CD14-positive monocyte (primary cell): Measurements from ENCODE around the gene CRIM1. TPM values are rescaled to one million over a fixed set of nuclear protein-coding genes. Genes with fewer than 3 reads are reported as not detected.

Experiments used
- DNase-seq, 3 donors: peaks; one replicate each; pipeline ENCODE4 v3.0.0-alpha.2; 2011 to 2022
- H2AFZ ChIP-seq: 2 replicates; pipeline ENCODE4 v1.6.0; 2012; ENCODE audit warnings: mild to moderate bottlenecking, low read depth, low read length, inconsistent platforms; ENCODE audit not compliant: insufficient read depth, poor library complexity, severe bottlenecking
- H3K27ac ChIP-seq, 2 donors: 1 replicate in 1 of 2; 2 replicates in 1 of 2; pipeline ENCODE4 v1.5.1; 2012 to 2013; ENCODE audit warnings: low read length in 2 of 2, control low read depth in 1 of 2, inconsistent platforms in 1 of 2, low read depth in 1 of 2, mild to moderate bottlenecking in 1 of 2
- H3K27me3 ChIP-seq, 2 donors: one replicate each; pipeline versions ENCODE4 v1.6.0 to v1.6.1; 2011 to 2013; ENCODE audit warnings: low read length in 2 of 2; ENCODE audit not compliant: control insufficient read depth in 2 of 2, insufficient read depth in 2 of 2
- H3K36me3 ChIP-seq, 2 donors: replicated peaks in 1 of 2; 1 replicate in 1 of 2; 2 replicates in 1 of 2; pipeline versions ENCODE4 v1.5.1 to v1.6.1; 2012 to 2013; ENCODE audit warnings: low read length in 2 of 2, control low read depth in 1 of 2, inconsistent platforms in 1 of 2, mild to moderate bottlenecking in 1 of 2; ENCODE audit not compliant: insufficient read depth in 2 of 2, control insufficient read depth in 1 of 2
- H3K4me1 ChIP-seq, 2 donors: 1 replicate in 1 of 2; 2 replicates in 1 of 2; pipeline versions ENCODE4 v1.5.1 to v1.6.1; 2012 to 2013; ENCODE audit warnings: low read length in 2 of 2, control low read depth in 1 of 2, inconsistent platforms in 1 of 2, mild to moderate bottlenecking in 1 of 2, moderate library complexity in 1 of 2; ENCODE audit not compliant: insufficient read depth in 2 of 2, control insufficient read depth in 1 of 2
- H3K4me2 ChIP-seq: replicated peaks from 2 replicates; pipeline ENCODE3; 2012; ENCODE audit warnings: low read length, moderate library complexity, mild to moderate bottlenecking; ENCODE audit not compliant: poor library complexity, severe bottlenecking; ENCODE audit errors: extremely low read depth
- H3K4me3 ChIP-seq, 3 experiments: fragments of 200-600 bp in 1 of 3; sonication (generic) in 1 of 3; replicated peaks in 1 of 3; 1 replicate in 2 of 3; 2 replicates in 1 of 3; pipeline ENCODE4 v1.5.1; 2011 to 2013; ENCODE audit warnings: low read length in 3 of 3, mild to moderate bottlenecking in 3 of 3, control low read depth in 2 of 3, low read depth in 2 of 3, inconsistent platforms in 1 of 3, moderate library complexity in 1 of 3
- H3K79me2 ChIP-seq: 2 replicates; pipeline ENCODE4 v1.6.0; 2012; ENCODE audit warnings: mild to moderate bottlenecking, control low read depth, inconsistent platforms, low read length, moderate library complexity; ENCODE audit not compliant: insufficient read depth
- H3K9ac ChIP-seq: 2 replicates; pipeline ENCODE4 v1.6.0; 2017; ENCODE audit warnings: low read length, mild to moderate bottlenecking; ENCODE audit not compliant: insufficient read depth, poor library complexity, severe bottlenecking
- H3K9me3 ChIP-seq, 2 donors: replicated peaks in 1 of 2; 1 replicate in 1 of 2; 2 replicates in 1 of 2; pipeline versions ENCODE4 v1.5.1 to v1.6.1; 2012 to 2013; ENCODE audit warnings: low read length in 2 of 2, control low read depth in 1 of 2; ENCODE audit not compliant: control insufficient read depth in 1 of 2, insufficient read depth in 1 of 2
- H4K20me1 ChIP-seq: 2 replicates; pipeline ENCODE4 v1.6.0; 2012; ENCODE audit warnings: mild to moderate bottlenecking, low read length, control low read depth, moderate library complexity; ENCODE audit not compliant: insufficient read depth
- H3K27ac Mint-ChIP-seq, 7 donors: one replicate each; pipeline ENCODE4 v1.8.0; 2020; ENCODE audit warnings: mild to moderate bottlenecking in 7 of 7, mixed read lengths in 7 of 7, moderate library complexity in 6 of 7, inconsistent platforms in 2 of 7
- H3K27me3 Mint-ChIP-seq, 3 donors: one replicate each; pipeline ENCODE4 v1.8.0; 2021 to 2022; ENCODE audit warnings: low read depth in 3 of 3, mild to moderate bottlenecking in 3 of 3, mixed read lengths in 3 of 3, moderate library complexity in 3 of 3, inconsistent platforms in 1 of 3
- H3K36me3 Mint-ChIP-seq, 2 donors: one replicate each; pipeline ENCODE4 v1.8.0; 2020; ENCODE audit warnings: mixed read lengths in 2 of 2, inconsistent platforms in 1 of 2, mild to moderate bottlenecking in 1 of 2
- H3K4me1 Mint-ChIP-seq: one replicate; pipeline ENCODE4 v1.8.0; 2020; ENCODE audit warnings: mild to moderate bottlenecking, mixed read lengths
- H3K4me3 Mint-ChIP-seq, 2 donors: one replicate each; pipeline ENCODE4 v1.8.0; 2020; ENCODE audit warnings: mild to moderate bottlenecking in 2 of 2, mixed read lengths in 2 of 2, moderate library complexity in 1 of 2
- H3K9me3 Mint-ChIP-seq, 7 donors: one replicate each; pipeline ENCODE4 v1.8.0; 2020 to 2022; ENCODE audit warnings: mixed read lengths in 7 of 7, mild to moderate bottlenecking in 6 of 7, moderate library complexity in 6 of 7, inconsistent platforms in 2 of 7
- WGBS: methylation state at CpG from one replicate; pipeline ENCODE4 v1.1.5; 2013; ENCODE audit warnings: missing lambda C conversion rate; ENCODE audit not compliant: insufficient coverage; 5-methylcytosine and 5-hydroxymethylcytosine counted together
- intact Hi-C, 2 donors: fragments of 100-400 bp; cut with micrococcal nuclease; formaldehyde crosslinking; loops; one replicate each; pipeline versions ENCODE4 v1.15.0 to v1.15.1; 2023
- polyA plus RNA-seq, 3 donors: library from polyadenylated mRNA; depleted of rRNA in 1 of 3; unstranded in 2 of 3; stranded (reverse) in 1 of 3; fragments of 300-500 nt in 2 of 3; fragments of >200 nt in 1 of 3; fragmentation: Illumina TruSeq in 2 of 3; gene quantifications; 1 replicate in 2 of 3; 2 replicates in 1 of 3; pipeline ENCODE4 v1.2.3, GENCODE V29; 2012 to 2021
- TF ChIP-seq, protein P1 (sequence below): fragments of 200-600 bp; IDR thresholded peaks from one replicate; pipeline ENCODE4 v1.8.0; 2022; ENCODE audit warnings: antibody characterized with exemption, mild to moderate bottlenecking

The CRIM1 gene
- polyA plus RNA-seq, 3 donors: 0.08 to 0.27 TPM; not detected in 1

DNA sequence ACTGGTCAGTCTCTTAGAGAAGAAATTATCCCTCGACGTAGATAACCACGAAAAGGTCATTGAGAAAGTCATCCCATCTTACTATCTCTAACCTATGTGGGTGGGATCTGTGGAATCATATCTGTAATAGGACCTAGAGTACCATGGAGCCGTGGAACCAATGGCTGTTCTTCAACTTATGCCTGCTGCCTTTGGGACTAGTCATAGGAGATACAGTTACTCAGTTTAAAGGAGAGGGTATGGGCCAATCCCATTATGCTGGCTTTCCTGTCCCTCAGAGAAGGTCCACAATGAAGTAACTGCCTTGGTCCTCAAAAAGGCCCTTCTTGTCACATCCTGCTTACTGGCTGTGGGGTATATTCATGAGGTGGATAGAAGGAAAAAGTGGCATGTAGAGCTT, 164.9 kb downstream of the CRIM1 start:
- no peak overlapping the region for H3K9ac ChIP-seq
- peaks cover 12% of the 10 kb centered on the region for H3K4me1 Mint-ChIP-seq
- WGBS: 100% methylated on average over 1 of the region's 4 CpGs

DNA sequence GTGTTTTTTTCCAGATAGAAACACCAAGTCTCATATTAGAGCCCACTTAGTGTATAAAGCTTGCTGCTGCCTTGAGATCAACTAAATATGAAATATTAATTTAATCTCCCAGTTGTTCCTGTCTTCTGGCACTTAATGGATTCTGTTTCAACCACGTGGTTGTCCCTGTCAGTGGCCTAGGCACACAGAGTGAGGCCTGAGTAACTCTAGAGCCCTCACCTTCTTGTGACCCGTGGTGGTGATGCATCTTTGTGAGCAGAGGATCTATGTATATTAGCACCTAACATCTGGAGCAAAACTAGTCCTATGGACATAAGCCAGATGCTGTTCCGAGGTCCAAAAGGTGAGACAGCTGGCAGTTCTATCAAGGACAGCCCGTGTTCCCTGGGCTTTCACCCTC, 167.6 kb downstream of the CRIM1 start:
- Histone ChIP-seq H3K4me2 (no peak overlapping the region), H3K9ac (no peak overlapping the region), H3K27me3 (no peaks in the 10 kb centered on the region), H4K20me1 (no peaks in the 10 kb centered on the region), H2AFZ (no peak overlapping the region), H3K79me2 (no peaks in the 10 kb centered on the region), H3K36me3 (no peaks in the 10 kb centered on the region), H3K27ac (no peak overlapping the region), H3K4me3 (no peak overlapping the region), H3K9me3 (no peaks in the 10 kb centered on the region), H3K4me1 (no peaks in the 10 kb centered on the region)
- Mint-ChIP-seq H3K4me3 (no peak overlapping the region), H3K27me3 (no peaks in the 10 kb centered on the region), H3K36me3 (peaks cover 19 to 41% of the 10 kb centered on the region in 2 donors), H3K4me1 (peaks cover 12% of the 10 kb centered on the region), H3K9me3 (peaks cover 0 to 1% (median 0%) of the 10 kb centered on the region in 7 donors), H3K27ac (no peak overlapping the region)
- WGBS: 100% methylated on average over 4 of the region's 4 CpGs
- no peak for DNase-seq
- TF ChIP-seq, protein P1, sequence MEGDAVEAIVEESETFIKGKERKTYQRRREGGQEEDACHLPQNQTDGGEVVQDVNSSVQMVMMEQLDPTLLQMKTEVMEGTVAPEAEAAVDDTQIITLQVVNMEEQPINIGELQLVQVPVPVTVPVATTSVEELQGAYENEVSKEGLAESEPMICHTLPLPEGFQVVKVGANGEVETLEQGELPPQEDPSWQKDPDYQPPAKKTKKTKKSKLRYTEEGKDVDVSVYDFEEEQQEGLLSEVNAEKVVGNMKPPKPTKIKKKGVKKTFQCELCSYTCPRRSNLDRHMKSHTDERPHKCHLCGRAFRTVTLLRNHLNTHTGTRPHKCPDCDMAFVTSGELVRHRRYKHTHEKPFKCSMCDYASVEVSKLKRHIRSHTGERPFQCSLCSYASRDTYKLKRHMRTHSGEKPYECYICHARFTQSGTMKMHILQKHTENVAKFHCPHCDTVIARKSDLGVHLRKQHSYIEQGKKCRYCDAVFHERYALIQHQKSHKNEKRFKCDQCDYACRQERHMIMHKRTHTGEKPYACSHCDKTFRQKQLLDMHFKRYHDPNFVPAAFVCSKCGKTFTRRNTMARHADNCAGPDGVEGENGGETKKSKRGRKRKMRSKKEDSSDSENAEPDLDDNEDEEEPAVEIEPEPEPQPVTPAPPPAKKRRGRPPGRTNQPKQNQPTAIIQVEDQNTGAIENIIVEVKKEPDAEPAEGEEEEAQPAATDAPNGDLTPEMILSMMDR: no peak
- intact Hi-C loops: no loop called here

More for the DNA sequence above, 164.9 kb downstream of the CRIM1 start:
- TF ChIP-seq, protein P1: no peak
- no peaks in the 10 kb centered on the region for H3K79me2 ChIP-seq
- H3K27ac ChIP-seq: no peak overlapping the region
- no peak overlapping the region for H3K4me3 ChIP-seq
- no peaks in the 10 kb centered on the region for H3K9me3 Mint-ChIP-seq
- no peak overlapping the region for H3K4me2 ChIP-seq
- H4K20me1 ChIP-seq: no peaks in the 10 kb centered on the region
- H3K36me3 ChIP-seq: no peaks in the 10 kb centered on the region
- H3K27me3 ChIP-seq: no peaks in the 10 kb centered on the region
- H3K27me3 Mint-ChIP-seq: peaks cover 0 to 2% (median 0%) of the 10 kb centered on the region in 3 donors
- H3K4me1 ChIP-seq: no peaks in the 10 kb centered on the region
- H3K27ac Mint-ChIP-seq: no peak overlapping the region
- DNase-seq: no peak
- no peak overlapping the region for H2AFZ ChIP-seq
- no peaks in the 10 kb centered on the region for H3K9me3 ChIP-seq
- intact Hi-C loops: no loop called here
- H3K4me3 Mint-ChIP-seq: no peak overlapping the region
- peaks cover 19 to 25% of the 10 kb centered on the region in 2 donors for H3K36me3 Mint-ChIP-seq
